ENCODE results near the gene TFRC.
"Not testable (repeated sequence)": the region's sequence is repeated elsewhere in the genome, so short reads cannot be mapped to it uniquely, and the experiment has no call there.

TFRC gene

GRCh38 chr3:196002721-196003120 is 79.2 kb downstream of the TFRC start:
- not testable (repeated sequence) for H4K8ac ChIP-seq (ENCODE audit: low read length); H3K27ac ChIP-seq (ENCODE audit: low read length, poor library complexity, severe bottlenecking); H2BK120ac ChIP-seq (ENCODE audit: low read depth, low read length); H3K79me1 ChIP-seq (replicated peaks; ENCODE audit: low read length, poor library complexity, severe bottlenecking); H3K9me3 ChIP-seq (ENCODE audit: control insufficient read depth, low read length); H3K4me3 ChIP-seq (ENCODE audit: insufficient read depth in 1 of 2, low read depth in 1 of 2, low read length in 2 of 2); H2AFZ ChIP-seq (ENCODE audit: low read depth, low read length); H3K4me2 ChIP-seq (ENCODE audit: low read length, poor library complexity, severe bottlenecking); H2AK5ac ChIP-seq (ENCODE audit: low read length, severe bottlenecking); H4K91ac ChIP-seq (ENCODE audit: low read length); H2BK5ac ChIP-seq (ENCODE audit: low read depth, low read length, poor library complexity, severe bottlenecking); H2BK12ac ChIP-seq (ENCODE audit: low read length in 2 of 2); H3K4me1 ChIP-seq (ENCODE audit: control insufficient read depth, insufficient read depth, low read depth, low read length); H3K36me3 ChIP-seq (ENCODE audit: control insufficient read depth in 1 of 2, insufficient read depth in 2 of 2, low read depth in 1 of 2, low read length in 2 of 2); H3K9ac ChIP-seq (ENCODE audit: low read length); H3K14ac ChIP-seq (ENCODE audit: low read length in 2 of 2); H3K18ac ChIP-seq (ENCODE audit: low read depth in 1 of 2, low read length in 2 of 2); DNase-seq; H3K4ac ChIP-seq (ENCODE audit: low read depth in 1 of 2, low read length in 2 of 2); H2BK15ac ChIP-seq (ENCODE audit: low read depth, poor library complexity, severe bottlenecking); H3K23ac ChIP-seq (ENCODE audit: low read length in 2 of 2)
- WGBS, result 85% methylated on average over 6 of the region's 6 CpGs
- peaks cover 22 to 39% of the 10 kb centered on the region in 2 experiments for H3K27me3 ChIP-seq (ENCODE audit: control insufficient read depth in 1 of 2, insufficient read depth in 1 of 2, low read length in 2 of 2)

- not testable (repeated sequence) for H2BK120ac ChIP-seq (ENCODE audit: low read depth, low read length); H3K4me1 ChIP-seq (ENCODE audit: control insufficient read depth, insufficient read depth, low read depth, low read length); H3K4me3 ChIP-seq (ENCODE audit: insufficient read depth in 1 of 2, low read depth in 1 of 2, low read length in 2 of 2); H3K23ac ChIP-seq (ENCODE audit: low read length in 2 of 2); H3K36me3 ChIP-seq (ENCODE audit: control insufficient read depth in 1 of 2, insufficient read depth in 2 of 2, low read depth in 1 of 2, low read length in 2 of 2); H2AK5ac ChIP-seq (ENCODE audit: low read length, severe bottlenecking); H3K4me2 ChIP-seq (ENCODE audit: low read length, poor library complexity, severe bottlenecking); H2AFZ ChIP-seq (ENCODE audit: low read depth, low read length); H3K9me3 ChIP-seq (ENCODE audit: control insufficient read depth, low read length); H3K27ac ChIP-seq (ENCODE audit: low read length, poor library complexity, severe bottlenecking); H3K18ac ChIP-seq (ENCODE audit: low read depth in 1 of 2, low read length in 2 of 2); H3K9ac ChIP-seq (ENCODE audit: low read length); H3K79me1 ChIP-seq (replicated peaks; ENCODE audit: low read length, poor library complexity, severe bottlenecking); H2BK12ac ChIP-seq (ENCODE audit: low read length in 2 of 2); H2BK5ac ChIP-seq (ENCODE audit: low read depth, low read length, poor library complexity, severe bottlenecking); H3K4ac ChIP-seq (ENCODE audit: low read depth in 1 of 2, low read length in 2 of 2); H4K91ac ChIP-seq (ENCODE audit: low read length); H3K14ac ChIP-seq (ENCODE audit: low read length in 2 of 2); H2BK15ac ChIP-seq (ENCODE audit: low read depth, poor library complexity, severe bottlenecking); DNase-seq; H4K8ac ChIP-seq (ENCODE audit: low read length)
- H3K27me3 ChIP-seq (ENCODE audit: control insufficient read depth in 1 of 2, insufficient read depth in 1 of 2, low read length in 2 of 2), result peaks cover 22 to 39% of the 10 kb centered on the region in 2 experiments
- 82% methylated on average over 7 of the region's 7 CpGs for whole genome bisulfite sequencing
Measured at GRCh38 chr3:196001240-196001639, 80.7 kb downstream of the TFRC start.

- not testable (repeated sequence) for H3K4me1 ChIP-seq (ENCODE audit: control insufficient read depth, insufficient read depth, low read depth, low read length); H2BK120ac ChIP-seq (ENCODE audit: low read depth, low read length); H4K8ac ChIP-seq (ENCODE audit: low read length); H2AK5ac ChIP-seq (ENCODE audit: low read length, severe bottlenecking); H2BK5ac ChIP-seq (ENCODE audit: low read depth, low read length, poor library complexity, severe bottlenecking); H3K79me1 ChIP-seq (replicated peaks; ENCODE audit: low read length, poor library complexity, severe bottlenecking); H3K4me3 ChIP-seq (ENCODE audit: insufficient read depth in 1 of 2, low read depth in 1 of 2, low read length in 2 of 2); H4K91ac ChIP-seq (ENCODE audit: low read length); H2BK15ac ChIP-seq (ENCODE audit: low read depth, poor library complexity, severe bottlenecking); H3K23ac ChIP-seq (ENCODE audit: low read length in 2 of 2); H3K4ac ChIP-seq (ENCODE audit: low read depth in 1 of 2, low read length in 2 of 2); H3K4me2 ChIP-seq (ENCODE audit: low read length, poor library complexity, severe bottlenecking); DNase-seq; H3K9ac ChIP-seq (ENCODE audit: low read length); H3K18ac ChIP-seq (ENCODE audit: low read depth in 1 of 2, low read length in 2 of 2); H3K9me3 ChIP-seq (ENCODE audit: control insufficient read depth, low read length); H2BK12ac ChIP-seq (ENCODE audit: low read length in 2 of 2); H3K27ac ChIP-seq (ENCODE audit: low read length, poor library complexity, severe bottlenecking); H3K36me3 ChIP-seq (ENCODE audit: control insufficient read depth in 1 of 2, insufficient read depth in 2 of 2, low read depth in 1 of 2, low read length in 2 of 2); H2AFZ ChIP-seq (ENCODE audit: low read depth, low read length); H3K14ac ChIP-seq (ENCODE audit: low read length in 2 of 2)
- 89% methylated on average over 13 of the region's 15 CpGs for WGBS
- H3K27me3 ChIP-seq (ENCODE audit: control insufficient read depth in 1 of 2, insufficient read depth in 1 of 2, low read length in 2 of 2), result peaks cover 22 to 39% of the 10 kb centered on the region in 2 experiments
Measured at GRCh38 chr3:196000360-196000950, 81.4 kb downstream of the TFRC start.

DNA sequence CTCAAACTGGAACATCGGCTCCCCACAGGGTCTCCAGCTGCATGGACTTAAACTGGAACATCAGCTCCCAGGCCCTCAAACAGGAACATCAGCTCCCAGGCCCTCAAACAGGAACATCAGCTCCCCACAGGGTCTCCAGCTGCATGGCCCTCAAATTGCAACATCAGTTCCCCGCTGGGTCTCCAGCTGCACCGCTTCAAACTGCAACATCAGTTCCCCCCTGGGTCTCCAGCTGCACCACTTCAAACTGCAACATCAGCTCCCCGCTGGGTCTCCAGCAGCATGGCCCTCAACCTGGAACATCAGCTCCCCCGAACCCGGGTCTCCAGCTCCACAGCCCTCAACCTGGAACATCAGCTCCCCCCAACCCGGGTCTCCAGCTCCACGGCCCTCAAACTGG is 82.0 kb downstream of the TFRC start:
- Histone ChIP-seq H3K14ac (ENCODE audit: low read length in 2 of 2) (no peak overlapping the region), H3K18ac (ENCODE audit: low read depth in 1 of 2, low read length in 2 of 2) (no peak overlapping the region), H3K9me3 (ENCODE audit: control insufficient read depth, low read length) (peaks cover 3% of the 10 kb centered on the region), H4K91ac (ENCODE audit: low read length) (no peak overlapping the region), H3K9ac (ENCODE audit: low read length) (no peak overlapping the region), H3K4me3 (ENCODE audit: insufficient read depth in 1 of 2, low read depth in 1 of 2, low read length in 2 of 2) (no peak overlapping the region), H2AK5ac (ENCODE audit: low read length, severe bottlenecking) (no peak overlapping the region), H3K4me1 (ENCODE audit: control insufficient read depth, insufficient read depth, low read depth, low read length) (no peaks in the 10 kb centered on the region), H2BK5ac (ENCODE audit: low read depth, low read length, poor library complexity, severe bottlenecking) (peak overlapping the region; percentile 47), H3K23ac (ENCODE audit: low read length in 2 of 2) (no peak overlapping the region), H3K36me3 (ENCODE audit: control insufficient read depth in 1 of 2, insufficient read depth in 2 of 2, low read depth in 1 of 2, low read length in 2 of 2) (no peaks in the 10 kb centered on the region), H3K27me3 (ENCODE audit: control insufficient read depth in 1 of 2, insufficient read depth in 1 of 2, low read length in 2 of 2) (peaks cover 22 to 38% of the 10 kb centered on the region in 2 experiments), H3K4me2 (ENCODE audit: low read length, poor library complexity, severe bottlenecking) (no peak overlapping the region), H3K79me1 (replicated peaks; ENCODE audit: low read length, poor library complexity, severe bottlenecking) (no peaks in the 10 kb centered on the region), H3K27ac (ENCODE audit: low read length, poor library complexity, severe bottlenecking) (no peak overlapping the region), H2BK15ac (ENCODE audit: low read depth, poor library complexity, severe bottlenecking) (no peak overlapping the region), H2AFZ (ENCODE audit: low read depth, low read length) (no peak overlapping the region), H3K4ac (ENCODE audit: low read depth in 1 of 2, low read length in 2 of 2) (no peak overlapping the region), H4K8ac (ENCODE audit: low read length) (no peak overlapping the region), H2BK12ac (ENCODE audit: low read length in 2 of 2) (no peak overlapping the region), H2BK120ac (ENCODE audit: low read depth, low read length) (no peak overlapping the region)
- 85% methylated on average over 8 of the region's 8 CpGs for WGBS
- no peak for DNase-seq

Data from mesenchymal stem cell (in vitro differentiated cells and primary cell).